Natural killer cell (primary cell): ENCODE data around the gene ATP2A2. TPM values are rescaled to one million over a fixed set of nuclear protein-coding genes. Genes with fewer than 3 reads are reported as not detected.

Experiments
- ATAC-seq, 3 donors: fragments of 150-1000 bp in 2 of 3; fragments of 200-7000 bp in 1 of 3; cut with Tn5 transposase; 1 replicate in 1 of 3; 2 replicates in 2 of 3; pipeline ENCODE4 v1.10.0; 2021; ENCODE audit warnings: mild to moderate bottlenecking in 2 of 3, moderate library complexity in 2 of 3
- DNase-seq, 2 donors: peaks; one replicate each; pipeline versions ENCODE4 v3.0.0 to v3.0.0-alpha.2; 2013 to 2021; ENCODE audit warnings: mixed read lengths in 1 of 2
- H3K27ac ChIP-seq: one replicate; pipeline ENCODE4 v1.5.1; 2013; ENCODE audit warnings: mild to moderate bottlenecking, low read length
- H3K27me3 ChIP-seq: one replicate; pipeline ENCODE4 v1.6.1; 2013; ENCODE audit warnings: low read length; ENCODE audit not compliant: control insufficient read depth, insufficient read depth
- H3K36me3 ChIP-seq: one replicate; pipeline ENCODE4 v1.6.1; 2013; ENCODE audit warnings: low read length; ENCODE audit not compliant: control insufficient read depth, insufficient read depth
- H3K4me1 ChIP-seq: one replicate; pipeline ENCODE4 v1.6.1; 2013; ENCODE audit warnings: low read length; ENCODE audit not compliant: control insufficient read depth, insufficient read depth
- H3K4me3 ChIP-seq: one replicate; pipeline ENCODE4 v1.5.1; 2013; ENCODE audit warnings: low read length
- H3K9me3 ChIP-seq: one replicate; pipeline ENCODE4 v1.6.1; 2013; ENCODE audit warnings: low read length; ENCODE audit not compliant: control insufficient read depth, insufficient read depth
- H3K27ac Mint-ChIP-seq, 2 donors: one replicate each; pipeline ENCODE4 v1.8.0; 2022; ENCODE audit warnings: mild to moderate bottlenecking in 2 of 2, mixed read lengths in 2 of 2, moderate library complexity in 1 of 2
- H3K27me3 Mint-ChIP-seq, 2 donors: one replicate each; pipeline ENCODE4 v1.8.0; 2022; ENCODE audit warnings: low read depth in 2 of 2, mixed read lengths in 2 of 2
- H3K36me3 Mint-ChIP-seq: one replicate; pipeline ENCODE4 v1.8.0; 2022; ENCODE audit warnings: mixed read lengths
- H3K4me1 Mint-ChIP-seq, 2 donors: one replicate each; pipeline ENCODE4 v1.8.0; 2022; ENCODE audit warnings: mixed read lengths in 2 of 2
- H3K4me3 Mint-ChIP-seq: one replicate; pipeline ENCODE4 v1.8.0; 2022; ENCODE audit warnings: mild to moderate bottlenecking, moderate library complexity, mixed read lengths
- H3K9me3 Mint-ChIP-seq, 2 donors: one replicate each; pipeline ENCODE4 v1.8.0; 2022; ENCODE audit warnings: mixed read lengths in 2 of 2
- CTCF ChIP-seq: fragments of 200-600 bp; IDR thresholded peaks from one replicate; pipeline ENCODE4 v1.8.0; 2022; ENCODE audit warnings: antibody characterized with exemption
- WGBS: methylation state at CpG from one replicate; pipeline ENCODE4 v1.1.7; 2013; ENCODE audit warnings: missing lambda C conversion rate; ENCODE audit not compliant: insufficient coverage; 5-methylcytosine and 5-hydroxymethylcytosine counted together
- intact Hi-C: fragments of 100-400 bp; cut with micrococcal nuclease; formaldehyde crosslinking; loops from one replicate; pipeline ENCODE4 v1.14.2; 2022
- total RNA-seq, 4 donors: library from RNA; stranded (reverse); fragments of 120-200 nt in 1 of 4; gene quantifications; one replicate each; pipeline versions ENCODE4 v1.2.3 to v1.2.4, GENCODE V29; 2013 to 2022

The ATP2A2 gene
- total RNA-seq, 3 donors from 2014 or later (not counting 1 experiment from before 2014, with no cell fraction given) = 118 to 140 (median 123) TPM

- Mint-ChIP-seq H3K36me3 (peaks cover 35% of the 10 kb centered on the region), H3K9me3 (no peaks in the 10 kb centered on the region), H3K27ac (no peak overlapping the region), H3K4me1 (peaks cover 6 to 7% of the 10 kb centered on the region in 2 donors), H3K27me3 (no peaks in the 10 kb centered on the region), H3K4me3 (no peak overlapping the region)
- H3K36me3 ChIP-seq = peaks cover 80% of the 10 kb centered on the region
- TF ChIP-seq CTCF = no peak
- ATAC-seq (no peak), DNase-seq (no peak)
- 95% methylated on average over 11 of the region's 11 CpGs for WGBS
- H3K27ac ChIP-seq = no peak overlapping the region
- H3K4me3 ChIP-seq = no peak overlapping the region
- H3K4me1 ChIP-seq = peaks cover 9% of the 10 kb centered on the region
- H3K9me3 ChIP-seq = no peaks in the 10 kb centered on the region
- H3K27me3 ChIP-seq = no peaks in the 10 kb centered on the region
- intact Hi-C loops = no loop called here
Observed at GRCh38 chr12:110344657-110345056, 63.6 kb downstream of the ATP2A2 start.

- Histone ChIP-seq H3K27ac (no peak overlapping the region), H3K36me3 (peaks cover 76% of the 10 kb centered on the region), H3K9me3 (no peaks in the 10 kb centered on the region), H3K4me3 (no peak overlapping the region), H3K27me3 (no peaks in the 10 kb centered on the region), H3K4me1 (peaks cover 14% of the 10 kb centered on the region)
- no peak overlapping the region for H3K4me3 Mint-ChIP-seq
- H3K27me3 Mint-ChIP-seq = no peaks in the 10 kb centered on the region
- intact Hi-C loops = no loop called here
- no peak for TF ChIP-seq CTCF
- no peak for DNase-seq
- no peak for ATAC-seq
- H3K4me1 Mint-ChIP-seq = peaks cover 12% of the 10 kb centered on the region in 2 donors
- no peak overlapping the region for H3K27ac Mint-ChIP-seq
- 74% methylated on average over 11 of the region's 11 CpGs for WGBS
- H3K9me3 Mint-ChIP-seq = no peaks in the 10 kb centered on the region
- peaks cover 32% of the 10 kb centered on the region for H3K36me3 Mint-ChIP-seq
Observed at GRCh38 chr12:110345176-110345661, 64.2 kb downstream of the ATP2A2 start.

GRCh38 chr12:110345963-110346362, 64.9 kb downstream of the ATP2A2 start:
- no peak overlapping the region for H3K4me3 Mint-ChIP-seq
- no peaks in the 10 kb centered on the region for H3K9me3 Mint-ChIP-seq
- ATAC-seq = no peak
- H3K27me3 Mint-ChIP-seq = no peaks in the 10 kb centered on the region
- peaks cover 14% of the 10 kb centered on the region for H3K4me1 ChIP-seq
- H3K4me3 ChIP-seq = no peak overlapping the region
- H3K36me3 Mint-ChIP-seq = peaks cover 26% of the 10 kb centered on the region
- H3K27me3 ChIP-seq = no peaks in the 10 kb centered on the region
- H3K9me3 ChIP-seq = no peaks in the 10 kb centered on the region
- no peak for TF ChIP-seq CTCF
- peaks cover 14 to 17% of the 10 kb centered on the region in 2 donors for H3K4me1 Mint-ChIP-seq
- peaks cover 70% of the 10 kb centered on the region for H3K36me3 ChIP-seq
- 92% methylated on average over 12 of the region's 12 CpGs for WGBS
- H3K27ac ChIP-seq = no peak overlapping the region
- intact Hi-C loops = no loop called here
- H3K27ac Mint-ChIP-seq = no peak overlapping the region
- no peak for DNase-seq

- Mint-ChIP-seq H3K27me3 (no peaks in the 10 kb centered on the region), H3K4me1 (peaks cover 14 to 17% of the 10 kb centered on the region in 2 donors), H3K9me3 (no peaks in the 10 kb centered on the region), H3K4me3 (no peak overlapping the region), H3K36me3 (peaks cover 24% of the 10 kb centered on the region), H3K27ac (no peak overlapping the region)
- no peaks in the 10 kb centered on the region for H3K27me3 ChIP-seq
- DNase-seq (no peak), ATAC-seq (no peak)
- H3K9me3 ChIP-seq = no peaks in the 10 kb centered on the region
- peaks cover 54% of the 10 kb centered on the region for H3K36me3 ChIP-seq
- 94% methylated on average over 8 of the region's 8 CpGs for WGBS
- no peak for TF ChIP-seq CTCF
- H3K4me3 ChIP-seq = no peak overlapping the region
- peaks cover 14% of the 10 kb centered on the region for H3K4me1 ChIP-seq
- intact Hi-C loops = no loop called here
- H3K27ac ChIP-seq = no peak overlapping the region
Observed at GRCh38 chr12:110347767-110348166, 66.7 kb downstream of the ATP2A2 start.
